HepG2 (cell line): ENCODE data around the gene IQSEC1. TPM values are rescaled to one million over a fixed set of nuclear protein-coding genes. Genes with fewer than 3 reads are reported as not detected.

Source experiments
- ARNT2 ChIP-seq: sonication (generic); formaldehyde crosslinking; IDR thresholded peaks from 2 replicates; pipeline ENCODE4 v1.8.0; 2022; ENCODE audit warnings: mild to moderate bottlenecking, low read depth, missing genetic modification reagents, moderate library complexity
- CBX1 ChIP-seq: IDR thresholded peaks from one replicate; pipeline ENCODE4 v1.6.1; 2016; ENCODE audit warnings: antibody characterized with exemption, low read depth
- ESRRA ChIP-seq: sonication (generic); formaldehyde crosslinking; IDR thresholded peaks from 2 replicates; pipeline ENCODE4 v1.5.1; 2020; ENCODE audit warnings: mild to moderate bottlenecking, low read depth, missing genetic modification reagents
- KAT7 ChIP-seq: IDR thresholded peaks from 2 replicates; pipeline ENCODE4 v1.6.1; 2018; ENCODE audit warnings: borderline replicate concordance, missing compliant biosample characterization
- MIER3 ChIP-seq: IDR thresholded peaks from 2 replicates; pipeline ENCODE4 v1.6.1; 2016; ENCODE audit warnings: missing compliant biosample characterization, borderline replicate concordance
- NCOR1 ChIP-seq: fragments of 200-600 bp; sonication (generic); IDR thresholded peaks from 2 replicates; pipeline ENCODE4 v1.7.0; 2017; ENCODE audit warnings: antibody characterized with exemption, low read length, borderline replicate concordance
- SP1 ChIP-seq, 2 experiments: fragments of 450-650 bp in 1 of 2; sonication (generic) in 1 of 2; formaldehyde crosslinking in 1 of 2; IDR thresholded peaks; 2 replicates each; pipeline versions ENCODE4 v1.4.0 to v1.6.1; 2016 to 2020; ENCODE audit warnings: missing genetic modification reagents in 1 of 2
- SP4 ChIP-seq: sonication (generic); formaldehyde crosslinking; IDR thresholded peaks from 2 replicates; pipeline ENCODE4 v1.8.1; 2023; ENCODE audit warnings: mild to moderate bottlenecking, missing genetic modification reagents
- XRCC5 ChIP-seq: fragments of 200-400 bp; formaldehyde crosslinking; optimal IDR thresholded peaks from 2 replicates; pipeline ENCODE3; 2017; ENCODE audit warnings: mild to moderate bottlenecking, low read length
- ZNF605 ChIP-seq: sonication (generic); formaldehyde crosslinking; IDR thresholded peaks from 2 replicates; pipeline ENCODE4 v1.8.0; 2022; ENCODE audit warnings: mild to moderate bottlenecking, missing genetic modification reagents
- ZNF773 ChIP-seq: sonication (generic); formaldehyde crosslinking; IDR thresholded peaks from 2 replicates; pipeline ENCODE4 v1.4.0; 2020; ENCODE audit warnings: missing genetic modification reagents, borderline replicate concordance
- polyA plus RNA-seq, 8 experiments: library from polyadenylated mRNA; depleted of rRNA in 3 of 8; stranded (reverse) in 7 of 8; unstranded in 1 of 8; fragments of >200 nt; fragmentation: Illumina TruSeq in 4 of 8; extraction: Trizol in 4 of 8; gene quantifications; 2 replicates each; pipeline versions ENCODE4 v1.2.1 to v1.2.3, GENCODE V29; 2011 to 2016; ENCODE audit warnings: low read depth in 4 of 8, missing spikeins in 1 of 8, mixed read lengths in 1 of 8; ENCODE audit not compliant: insufficient read depth in 1 of 8
- total RNA-seq, 5 experiments: library from RNA; depleted of rRNA; stranded (reverse); fragments of >200 nt; fragmentation: Illumina TruSeq; extraction: Trizol; gene quantifications; 2 replicates each; pipeline ENCODE4 v1.2.3, GENCODE V29; 2016; ENCODE audit warnings: low read depth in 1 of 5
- TF ChIP-seq, protein P1 (sequence below): sonication (generic); formaldehyde crosslinking; IDR thresholded peaks from 2 replicates; pipeline ENCODE4 v1.8.1; 2023; ENCODE audit warnings: missing genetic modification reagents, inconsistent platforms, borderline replicate concordance
- TF ChIP-seq, protein P2 (sequence below): sonication (generic); formaldehyde crosslinking; IDR thresholded peaks from 2 replicates; pipeline ENCODE4 v1.4.0; 2020; ENCODE audit warnings: low read depth, mild to moderate bottlenecking, missing genetic modification reagents
- TF ChIP-seq, protein P3 (sequence below): sonication (generic); formaldehyde crosslinking; IDR thresholded peaks from 2 replicates; pipeline ENCODE4 v1.4.0; 2020; ENCODE audit warnings: missing genetic modification reagents
- TF ChIP-seq, protein P4 (sequence below): sonication (generic); formaldehyde crosslinking; conservative IDR thresholded peaks from 2 replicates; pipeline ENCODE4 v1.4.0; 2020; ENCODE audit warnings: mild to moderate bottlenecking, missing genetic modification reagents, moderate library complexity
- TF ChIP-seq, protein P5 (sequence below): sonication (generic); formaldehyde crosslinking; IDR thresholded peaks from 2 replicates; pipeline ENCODE4 v1.5.1; 2020; ENCODE audit warnings: mild to moderate bottlenecking, missing genetic modification reagents, borderline replicate concordance

The IQSEC1 gene
- total and polyA plus RNA-seq, 2 of the 13 experiments (the other 11 are each of a cell fraction or from before 2014, with no cell fraction given): 17.4 to 20.2 TPM

DNA sequence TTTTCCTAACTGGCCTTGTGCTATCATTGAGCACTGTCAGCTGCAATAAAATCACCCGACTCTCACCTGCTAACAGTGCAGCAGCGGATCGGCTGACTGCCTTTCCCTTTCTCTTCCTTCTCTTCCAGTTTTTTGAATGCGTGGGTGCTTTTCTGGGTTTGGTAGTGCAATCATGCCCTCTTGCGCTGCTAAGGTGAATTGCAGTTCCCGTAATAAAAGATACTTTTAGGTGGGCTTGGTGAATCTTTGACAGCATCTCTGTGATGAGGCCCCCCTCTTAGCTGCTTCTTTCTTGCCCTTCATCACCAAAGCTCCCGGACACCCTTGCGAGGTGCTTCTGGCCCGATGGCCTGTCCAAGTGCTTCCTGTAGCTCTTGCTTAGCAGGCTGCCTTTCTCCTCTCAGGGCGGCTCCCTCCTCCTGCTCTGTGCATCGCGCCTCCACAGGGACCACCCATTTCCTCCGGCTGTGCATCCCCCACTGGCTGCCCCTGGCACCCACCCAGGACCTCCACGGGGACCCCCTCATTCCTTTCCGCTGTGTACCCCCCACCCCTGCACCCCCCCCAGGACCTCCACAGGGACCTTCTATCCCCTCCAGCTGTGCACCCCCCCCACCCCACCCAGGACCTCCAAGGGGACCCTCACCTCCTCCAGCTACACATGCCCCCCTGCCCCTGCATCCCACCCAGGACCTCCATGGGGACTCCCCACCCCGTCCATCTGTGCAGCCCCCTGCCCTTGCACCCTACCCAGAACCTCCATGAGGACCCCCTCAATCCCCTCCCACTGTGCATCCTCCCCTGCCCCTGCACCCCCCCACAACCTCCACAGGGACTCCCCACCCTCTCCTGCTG lies 181.0 kb downstream of the IQSEC1 start (continued):
- TF ChIP-seq, protein P1, sequence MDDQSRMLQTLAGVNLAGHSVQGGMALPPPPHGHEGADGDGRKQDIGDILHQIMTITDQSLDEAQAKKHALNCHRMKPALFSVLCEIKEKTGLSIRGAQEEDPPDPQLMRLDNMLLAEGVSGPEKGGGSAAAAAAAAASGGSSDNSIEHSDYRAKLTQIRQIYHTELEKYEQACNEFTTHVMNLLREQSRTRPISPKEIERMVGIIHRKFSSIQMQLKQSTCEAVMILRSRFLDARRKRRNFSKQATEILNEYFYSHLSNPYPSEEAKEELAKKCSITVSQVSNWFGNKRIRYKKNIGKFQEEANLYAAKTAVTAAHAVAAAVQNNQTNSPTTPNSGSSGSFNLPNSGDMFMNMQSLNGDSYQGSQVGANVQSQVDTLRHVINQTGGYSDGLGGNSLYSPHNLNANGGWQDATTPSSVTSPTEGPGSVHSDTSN: no peak
- TF ChIP-seq ZNF605 (CRISPR knock-in tag) (peak; percentile 55; the same call in 1 of the 2 replicates), KAT7 (CRISPR knock-in tag) (no peak), NCOR1 (no peak), ZNF773 (CRISPR knock-in tag) (no peak), SP4 (CRISPR knock-in tag) (no peak), CBX1 (no peak), SP1 (IDR thresholded peaks at IDR 0.05) (no peak), SP1 (CRISPR knock-in tag; IDR thresholded peaks at IDR 0.05) (no peak), ESRRA (CRISPR knock-in tag) (no peak), XRCC5 (peak; percentile 65), ARNT2 (no peak), MIER3 (no peak)
- TF ChIP-seq, protein P2, sequence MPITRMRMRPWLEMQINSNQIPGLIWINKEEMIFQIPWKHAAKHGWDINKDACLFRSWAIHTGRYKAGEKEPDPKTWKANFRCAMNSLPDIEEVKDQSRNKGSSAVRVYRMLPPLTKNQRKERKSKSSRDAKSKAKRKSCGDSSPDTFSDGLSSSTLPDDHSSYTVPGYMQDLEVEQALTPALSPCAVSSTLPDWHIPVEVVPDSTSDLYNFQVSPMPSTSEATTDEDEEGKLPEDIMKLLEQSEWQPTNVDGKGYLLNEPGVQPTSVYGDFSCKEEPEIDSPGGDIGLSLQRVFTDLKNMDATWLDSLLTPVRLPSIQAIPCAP: no peak
- TF ChIP-seq, protein P3, sequence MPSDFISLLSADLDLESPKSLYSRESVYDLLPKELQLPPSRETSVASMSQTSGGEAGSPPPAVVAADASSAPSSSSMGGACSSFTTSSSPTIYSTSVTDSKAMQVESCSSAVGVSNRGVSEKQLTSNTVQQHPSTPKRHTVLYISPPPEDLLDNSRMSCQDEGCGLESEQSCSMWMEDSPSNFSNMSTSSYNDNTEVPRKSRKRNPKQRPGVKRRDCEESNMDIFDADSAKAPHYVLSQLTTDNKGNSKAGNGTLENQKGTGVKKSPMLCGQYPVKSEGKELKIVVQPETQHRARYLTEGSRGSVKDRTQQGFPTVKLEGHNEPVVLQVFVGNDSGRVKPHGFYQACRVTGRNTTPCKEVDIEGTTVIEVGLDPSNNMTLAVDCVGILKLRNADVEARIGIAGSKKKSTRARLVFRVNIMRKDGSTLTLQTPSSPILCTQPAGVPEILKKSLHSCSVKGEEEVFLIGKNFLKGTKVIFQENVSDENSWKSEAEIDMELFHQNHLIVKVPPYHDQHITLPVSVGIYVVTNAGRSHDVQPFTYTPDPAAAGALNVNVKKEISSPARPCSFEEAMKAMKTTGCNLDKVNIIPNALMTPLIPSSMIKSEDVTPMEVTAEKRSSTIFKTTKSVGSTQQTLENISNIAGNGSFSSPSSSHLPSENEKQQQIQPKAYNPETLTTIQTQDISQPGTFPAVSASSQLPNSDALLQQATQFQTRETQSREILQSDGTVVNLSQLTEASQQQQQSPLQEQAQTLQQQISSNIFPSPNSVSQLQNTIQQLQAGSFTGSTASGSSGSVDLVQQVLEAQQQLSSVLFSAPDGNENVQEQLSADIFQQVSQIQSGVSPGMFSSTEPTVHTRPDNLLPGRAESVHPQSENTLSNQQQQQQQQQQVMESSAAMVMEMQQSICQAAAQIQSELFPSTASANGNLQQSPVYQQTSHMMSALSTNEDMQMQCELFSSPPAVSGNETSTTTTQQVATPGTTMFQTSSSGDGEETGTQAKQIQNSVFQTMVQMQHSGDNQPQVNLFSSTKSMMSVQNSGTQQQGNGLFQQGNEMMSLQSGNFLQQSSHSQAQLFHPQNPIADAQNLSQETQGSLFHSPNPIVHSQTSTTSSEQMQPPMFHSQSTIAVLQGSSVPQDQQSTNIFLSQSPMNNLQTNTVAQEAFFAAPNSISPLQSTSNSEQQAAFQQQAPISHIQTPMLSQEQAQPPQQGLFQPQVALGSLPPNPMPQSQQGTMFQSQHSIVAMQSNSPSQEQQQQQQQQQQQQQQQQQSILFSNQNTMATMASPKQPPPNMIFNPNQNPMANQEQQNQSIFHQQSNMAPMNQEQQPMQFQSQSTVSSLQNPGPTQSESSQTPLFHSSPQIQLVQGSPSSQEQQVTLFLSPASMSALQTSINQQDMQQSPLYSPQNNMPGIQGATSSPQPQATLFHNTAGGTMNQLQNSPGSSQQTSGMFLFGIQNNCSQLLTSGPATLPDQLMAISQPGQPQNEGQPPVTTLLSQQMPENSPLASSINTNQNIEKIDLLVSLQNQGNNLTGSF (CRISPR knock-in tag): no peak
- TF ChIP-seq, protein P4, sequence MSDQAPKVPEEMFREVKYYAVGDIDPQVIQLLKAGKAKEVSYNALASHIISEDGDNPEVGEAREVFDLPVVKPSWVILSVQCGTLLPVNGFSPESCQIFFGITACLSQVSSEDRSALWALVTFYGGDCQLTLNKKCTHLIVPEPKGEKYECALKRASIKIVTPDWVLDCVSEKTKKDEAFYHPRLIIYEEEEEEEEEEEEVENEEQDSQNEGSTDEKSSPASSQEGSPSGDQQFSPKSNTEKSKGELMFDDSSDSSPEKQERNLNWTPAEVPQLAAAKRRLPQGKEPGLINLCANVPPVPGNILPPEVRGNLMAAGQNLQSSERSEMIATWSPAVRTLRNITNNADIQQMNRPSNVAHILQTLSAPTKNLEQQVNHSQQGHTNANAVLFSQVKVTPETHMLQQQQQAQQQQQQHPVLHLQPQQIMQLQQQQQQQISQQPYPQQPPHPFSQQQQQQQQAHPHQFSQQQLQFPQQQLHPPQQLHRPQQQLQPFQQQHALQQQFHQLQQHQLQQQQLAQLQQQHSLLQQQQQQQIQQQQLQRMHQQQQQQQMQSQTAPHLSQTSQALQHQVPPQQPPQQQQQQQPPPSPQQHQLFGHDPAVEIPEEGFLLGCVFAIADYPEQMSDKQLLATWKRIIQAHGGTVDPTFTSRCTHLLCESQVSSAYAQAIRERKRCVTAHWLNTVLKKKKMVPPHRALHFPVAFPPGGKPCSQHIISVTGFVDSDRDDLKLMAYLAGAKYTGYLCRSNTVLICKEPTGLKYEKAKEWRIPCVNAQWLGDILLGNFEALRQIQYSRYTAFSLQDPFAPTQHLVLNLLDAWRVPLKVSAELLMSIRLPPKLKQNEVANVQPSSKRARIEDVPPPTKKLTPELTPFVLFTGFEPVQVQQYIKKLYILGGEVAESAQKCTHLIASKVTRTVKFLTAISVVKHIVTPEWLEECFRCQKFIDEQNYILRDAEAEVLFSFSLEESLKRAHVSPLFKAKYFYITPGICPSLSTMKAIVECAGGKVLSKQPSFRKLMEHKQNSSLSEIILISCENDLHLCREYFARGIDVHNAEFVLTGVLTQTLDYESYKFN: 0 out of 2 replicates have a peak, but pooled peaks have one; percentile 5
- TF ChIP-seq, protein P5, sequence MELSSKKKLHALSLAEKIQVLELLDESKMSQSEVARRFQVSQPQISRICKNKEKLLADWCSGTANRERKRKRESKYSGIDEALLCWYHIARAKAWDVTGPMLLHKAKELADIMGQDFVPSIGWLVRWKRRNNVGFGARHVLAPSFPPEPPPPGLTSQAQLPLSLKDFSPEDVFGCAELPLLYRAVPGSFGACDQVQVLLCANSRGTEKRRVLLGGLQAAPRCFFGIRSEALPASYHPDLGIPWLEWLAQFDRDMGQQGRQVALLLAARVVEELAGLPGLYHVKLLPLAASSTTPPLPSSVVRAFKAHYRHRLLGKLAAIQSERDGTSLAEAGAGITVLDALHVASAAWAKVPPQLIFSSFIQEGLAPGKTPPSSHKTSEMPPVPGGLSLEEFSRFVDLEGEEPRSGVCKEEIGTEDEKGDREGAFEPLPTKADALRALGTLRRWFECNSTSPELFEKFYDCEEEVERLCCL (CRISPR knock-in tag): no peak
